GM19351 (cell line): ENCODE results near the gene PERP.

Source experiments
- ATAC-seq: cut with Tn5 transposase; IDR thresholded peaks from one replicate; pipeline ENCODE4 v1.9.1; 2021; ENCODE audit warnings: mild to moderate bottlenecking, moderate library complexity; ENCODE audit not compliant: unreplicated experiment

Gene PERP

DNA sequence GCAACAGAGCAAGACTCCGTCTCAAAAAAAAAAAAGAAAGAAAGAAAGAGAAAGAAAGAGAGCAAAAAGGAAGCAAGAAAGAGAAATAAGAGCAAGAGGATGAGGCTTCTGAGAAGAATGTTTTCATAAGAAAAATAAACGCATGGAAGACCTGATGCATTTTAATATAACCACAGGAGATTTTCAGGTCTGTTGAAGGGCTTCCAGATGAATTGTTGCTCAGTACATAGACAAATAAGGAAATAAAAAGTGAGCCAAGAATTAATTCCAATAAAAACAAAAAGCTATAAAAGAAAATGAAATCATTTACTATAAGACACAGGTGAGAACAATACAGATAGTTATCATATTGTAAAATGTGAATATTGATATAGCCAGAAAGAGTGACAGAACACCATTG lies 43.5 kb downstream of the PERP start:
- no peak for ATAC-seq

DNA sequence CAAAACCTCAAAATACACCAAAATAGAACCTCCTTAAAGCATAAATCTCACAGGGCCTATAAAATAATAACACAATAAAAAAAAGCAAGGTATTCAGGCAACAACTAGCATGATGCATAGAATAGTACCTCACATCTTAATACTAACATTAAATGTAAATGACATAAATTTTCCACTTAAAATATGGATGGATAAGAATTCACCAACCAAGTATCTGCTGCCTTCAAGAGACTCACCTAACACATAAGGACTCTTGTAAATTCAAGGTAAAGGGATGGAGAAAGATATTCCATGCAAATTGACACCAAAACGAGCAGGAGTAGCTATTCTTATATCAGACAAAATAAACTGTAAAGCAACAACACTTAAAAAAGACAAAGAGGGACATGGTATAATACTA lies 52.2 kb downstream of the PERP start:
- ATAC-seq = no peak

DNA sequence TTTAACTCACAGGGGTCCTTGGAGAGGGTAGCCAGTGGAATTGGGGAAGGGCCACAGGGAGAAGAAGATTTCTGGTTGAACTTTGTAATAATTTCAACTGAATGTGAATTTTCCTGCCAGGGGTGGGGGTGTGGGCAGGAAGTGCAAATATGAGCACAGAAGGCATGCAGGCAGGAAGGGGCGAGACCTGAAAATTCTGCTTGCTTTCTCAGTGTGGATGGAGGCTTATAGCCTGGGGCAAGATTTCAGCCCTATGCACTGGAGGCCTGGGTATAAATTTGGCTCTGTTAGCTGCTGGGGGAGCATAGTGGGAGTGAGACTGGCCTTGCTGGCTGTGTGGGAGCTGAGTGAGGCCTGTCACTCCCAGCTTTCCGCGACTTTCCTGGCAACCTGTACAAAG lies 54.4 kb downstream of the PERP start:
- no peak for ATAC-seq

DNA sequence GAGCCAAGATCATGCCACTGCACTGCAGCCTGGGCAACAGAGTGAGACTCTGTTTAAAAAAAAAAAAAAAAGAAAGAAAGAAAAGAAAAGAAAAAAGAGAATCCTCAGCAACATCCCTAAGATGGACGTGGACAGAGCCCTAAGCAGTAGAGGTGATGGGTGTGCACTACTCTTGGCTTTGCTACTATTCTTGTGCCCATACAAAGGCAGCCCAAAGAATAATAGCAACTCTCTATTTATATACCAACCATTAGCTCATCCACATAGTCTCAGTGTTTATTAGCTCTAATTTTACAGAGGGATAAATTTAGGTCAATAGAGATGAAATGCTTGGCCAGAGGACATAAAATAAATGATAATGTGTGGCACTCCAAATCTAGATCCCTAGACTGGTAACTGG lies 62.2 kb downstream of the PERP start:
- ATAC-seq = no peak

DNA sequence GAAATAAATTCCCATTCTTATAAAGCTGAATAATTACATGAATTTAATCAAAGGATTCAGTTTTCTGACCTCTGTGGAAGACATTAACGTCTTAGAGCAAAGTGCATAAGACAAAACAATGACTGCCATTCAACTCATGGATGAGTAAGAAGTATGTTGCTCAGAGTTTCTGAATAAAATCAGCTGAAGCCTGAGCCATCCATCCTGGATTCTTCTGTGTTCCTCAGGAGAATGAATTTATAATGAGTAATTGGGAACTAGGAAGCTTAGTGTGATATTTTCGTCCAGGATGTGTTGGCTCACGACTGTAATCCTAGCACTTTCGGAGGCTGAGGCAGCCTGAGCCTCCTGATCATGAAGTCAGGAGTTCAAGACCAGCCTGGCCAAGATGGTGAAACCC lies 62.8 kb downstream of the PERP start:
- no peak for ATAC-seq
